ENCODE measurements around the gene PPP5C. TPM values are rescaled to one million over a fixed set of nuclear protein-coding genes. Genes with fewer than 3 reads are reported as not detected.
"Not testable (repeated sequence)": the region's sequence is repeated elsewhere in the genome, so short reads cannot be mapped to it uniquely, and the experiment has no call there.

Gene PPP5C
- total RNA-seq, 1 experiment from 2014 or later = 67.6 TPM

DNA sequence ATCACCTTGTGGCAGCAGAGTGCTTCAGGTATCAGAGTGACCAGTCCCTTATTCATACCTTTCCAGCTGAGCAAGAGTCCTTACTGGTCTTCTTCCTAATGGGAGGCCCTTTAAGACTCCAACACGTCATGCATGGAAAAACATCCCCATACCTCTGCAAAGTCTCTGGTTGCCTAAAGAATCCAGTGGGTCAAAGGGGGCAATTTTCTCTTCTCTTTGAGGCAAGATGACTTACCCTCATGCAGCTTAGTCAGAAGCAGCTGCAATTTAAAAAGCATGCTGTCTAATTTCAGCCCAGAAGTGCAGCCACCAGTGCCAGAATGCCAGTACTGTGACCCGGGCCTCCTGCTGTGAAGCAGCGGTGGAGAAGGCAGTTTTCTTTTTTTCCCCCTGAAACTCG lies 18.7 kb downstream of the PPP5C start:
- no peak for DNase-seq (ENCODE audit: low read depth)

DNA sequence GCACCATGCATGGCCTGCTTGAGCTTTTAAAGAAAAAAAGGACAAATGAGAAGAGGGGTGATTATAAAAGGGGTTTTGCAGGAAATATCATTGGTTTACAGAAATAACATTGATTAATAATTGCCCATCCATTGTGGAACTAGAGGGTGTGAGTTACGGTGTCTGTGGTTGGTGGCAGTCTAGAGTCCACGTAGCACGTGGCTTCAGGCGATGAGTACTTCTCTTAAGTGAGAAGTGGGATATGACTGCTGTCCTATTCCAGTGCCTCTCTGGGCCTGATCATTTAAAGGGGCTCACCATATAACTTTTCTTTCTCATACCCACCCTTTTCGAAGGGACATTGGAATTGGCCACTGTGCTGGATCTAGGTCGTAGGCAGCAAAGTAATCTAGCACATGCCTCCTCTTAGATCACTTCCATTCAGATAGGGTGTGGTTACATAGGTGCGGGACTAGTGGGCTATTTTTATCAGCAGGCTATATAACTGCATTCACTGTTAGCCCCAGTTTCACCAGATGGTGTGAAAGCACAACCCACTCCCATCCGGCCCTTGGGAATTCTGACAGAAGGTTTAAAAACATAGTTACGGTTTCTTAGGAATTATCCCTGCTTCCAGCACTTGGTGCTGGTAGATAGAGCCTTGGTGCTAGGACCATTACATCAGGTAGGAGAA lies 19.9 kb downstream of the PPP5C start:
- DNase-seq (ENCODE audit: low read depth) = no peak

DNA sequence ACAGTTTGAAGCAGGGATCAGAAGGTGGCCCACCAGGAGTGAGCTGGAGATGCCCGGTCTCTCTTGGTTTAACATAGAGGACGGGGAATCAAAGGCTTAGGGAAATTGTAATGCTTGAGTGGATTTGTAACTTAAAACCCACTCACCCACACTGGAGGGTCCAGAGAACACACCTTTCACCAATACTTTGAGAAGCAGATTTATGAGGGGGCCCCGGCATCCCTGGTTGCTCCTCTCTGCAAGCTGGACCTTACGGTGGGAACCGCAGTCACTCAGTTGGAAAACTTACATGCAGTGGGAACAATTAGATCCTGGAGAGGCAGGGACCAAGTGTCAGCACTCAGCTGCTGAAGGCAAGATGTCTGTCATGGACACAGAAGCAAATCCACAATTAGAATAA lies 20.5 kb downstream of the PPP5C start:
- no peak for DNase-seq (ENCODE audit: low read depth)

DNA sequence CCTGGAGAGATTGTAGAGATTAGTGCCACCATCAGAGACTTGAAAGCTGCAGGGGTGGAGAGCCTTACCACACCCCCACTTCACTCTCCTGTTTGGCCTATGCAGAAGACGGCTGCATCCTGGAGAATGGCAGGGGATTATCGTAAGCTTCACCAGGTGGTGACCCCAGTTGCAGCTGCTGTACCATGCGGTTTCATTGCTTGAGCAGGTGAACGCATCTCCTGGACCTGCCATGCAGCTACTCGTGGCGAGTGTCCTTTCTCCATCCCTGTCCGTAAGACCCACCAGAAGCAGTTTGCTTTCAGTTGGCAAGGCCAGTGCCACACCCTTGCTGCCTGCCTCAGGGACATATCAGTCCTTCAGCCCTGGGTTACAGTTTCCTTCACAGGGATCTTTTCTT lies 21.2 kb downstream of the PPP5C start:
- no peak for DNase-seq (ENCODE audit: low read depth)

DNA sequence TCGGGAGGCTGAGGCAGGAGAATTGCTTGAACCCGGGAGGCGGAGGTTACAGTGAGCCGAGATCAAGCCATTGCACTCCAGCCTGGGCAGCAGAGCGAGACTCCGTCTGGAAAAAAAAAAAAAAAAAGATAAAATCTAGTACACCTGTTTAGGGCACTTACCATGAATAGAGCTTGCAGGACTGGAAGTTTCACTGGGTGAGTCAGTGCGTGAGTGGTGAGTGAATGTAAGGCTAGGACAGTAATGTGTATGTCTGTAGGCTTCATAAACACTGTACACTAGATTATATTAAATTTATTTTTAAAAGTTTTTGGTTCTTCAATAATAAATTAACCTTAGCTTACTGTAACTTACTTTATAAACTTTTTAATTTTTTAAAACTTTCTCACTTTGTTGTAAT lies 22.9 kb downstream of the PPP5C start:
- DNase-seq (ENCODE audit: low read depth) = no peak

DNA sequence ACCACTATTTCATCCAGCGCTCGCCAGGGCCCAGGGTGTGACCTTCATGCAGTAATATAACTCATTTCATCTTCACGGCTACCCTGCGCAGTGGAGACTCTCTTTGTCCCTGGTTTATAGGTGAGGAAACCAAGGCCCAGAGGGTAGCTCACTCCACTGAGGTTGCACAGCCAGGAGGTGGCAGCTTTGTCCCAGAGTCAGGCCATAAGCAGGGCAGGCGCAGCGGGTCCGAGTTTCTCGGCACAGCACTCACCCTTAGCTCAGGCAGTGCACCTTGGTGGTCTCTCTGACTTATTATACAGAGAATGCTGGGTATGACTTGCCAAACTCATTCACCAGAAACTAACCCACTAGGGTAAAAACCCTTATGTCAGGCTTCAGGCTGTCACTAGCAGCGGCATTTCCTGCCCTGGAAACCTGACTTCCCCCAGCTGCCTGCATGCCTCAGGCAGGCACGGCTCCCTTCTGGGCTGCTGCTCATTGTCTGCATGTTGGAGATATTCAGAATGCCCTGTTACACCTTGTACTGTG lies 24.5 kb downstream of the PPP5C start:
- DNase-seq (ENCODE audit: low read depth) = no peak

DNA sequence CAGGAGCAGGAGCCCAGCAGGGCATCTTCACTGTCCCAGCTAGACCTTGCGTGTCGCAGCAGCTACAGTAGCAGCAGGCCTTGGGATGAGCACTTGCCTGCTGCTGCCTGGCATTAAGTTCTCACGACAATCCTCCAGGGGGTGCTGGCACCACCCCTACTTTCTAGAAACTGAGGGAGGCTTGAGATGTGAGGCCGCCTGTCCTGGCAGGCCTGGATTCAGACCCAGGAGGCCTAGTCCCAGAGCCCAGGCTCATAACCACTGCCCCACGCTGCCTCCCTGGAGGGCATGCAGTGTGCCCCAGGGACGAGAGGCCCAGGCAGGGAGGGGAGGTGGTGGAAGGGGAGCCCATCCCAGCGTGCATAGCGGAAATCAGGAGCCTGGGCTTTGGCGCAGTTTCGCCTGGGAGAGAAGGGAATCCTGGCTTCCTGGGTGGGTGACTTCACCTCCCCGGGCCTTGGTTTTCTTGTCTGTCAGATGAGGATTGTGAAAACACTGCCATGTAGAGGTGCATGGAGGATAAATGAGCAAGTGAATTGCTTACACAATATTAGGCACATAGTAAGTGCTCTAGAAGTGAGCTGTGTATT lies 26.1 kb downstream of the PPP5C start:
- no peak for DNase-seq (ENCODE audit: low read depth)

DNA sequence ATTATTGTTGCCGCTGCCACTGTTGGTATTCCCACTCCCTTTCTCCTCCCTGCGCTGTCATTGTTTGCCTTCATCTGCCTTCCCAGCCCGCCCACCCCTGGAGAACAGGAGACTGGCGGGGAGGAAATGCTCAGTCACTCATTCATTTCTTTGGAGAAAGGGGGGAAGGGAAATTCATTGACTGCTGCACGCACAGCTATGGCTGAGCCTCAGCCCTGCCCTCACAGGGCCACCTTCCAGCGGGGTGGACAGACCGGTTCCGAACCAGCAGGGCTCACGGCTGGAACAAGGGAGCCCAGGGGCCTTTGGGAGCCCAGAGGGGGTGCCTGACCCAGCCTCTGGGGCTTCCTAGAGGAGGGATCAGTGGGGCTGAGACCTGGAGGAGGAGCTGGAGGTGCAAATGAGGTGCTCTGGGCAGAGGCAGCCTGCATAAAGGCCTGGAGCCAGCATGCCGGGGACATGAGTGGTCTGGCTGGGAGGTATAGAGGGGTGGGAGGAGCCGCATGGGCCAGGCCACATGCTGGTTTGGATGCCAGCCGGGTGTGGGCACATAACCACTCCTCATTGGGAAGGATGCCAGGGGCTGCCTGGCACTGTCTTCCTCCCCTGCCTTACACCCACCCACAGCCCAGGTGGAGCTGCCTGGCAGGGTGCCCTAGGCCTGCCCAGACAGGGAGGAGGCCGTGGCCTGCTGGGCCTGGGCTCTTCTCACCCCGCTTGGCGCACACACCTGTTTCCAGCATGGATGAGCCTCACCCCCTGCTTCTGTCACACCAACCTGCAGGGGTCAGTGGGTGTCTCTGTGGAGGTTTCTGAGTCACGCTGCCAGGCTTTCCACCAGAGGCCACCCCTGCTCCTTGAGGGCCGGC lies 26.8 kb downstream of the PPP5C start:
- DNase-seq (ENCODE audit: low read depth) = peak; percentile 23

DNA sequence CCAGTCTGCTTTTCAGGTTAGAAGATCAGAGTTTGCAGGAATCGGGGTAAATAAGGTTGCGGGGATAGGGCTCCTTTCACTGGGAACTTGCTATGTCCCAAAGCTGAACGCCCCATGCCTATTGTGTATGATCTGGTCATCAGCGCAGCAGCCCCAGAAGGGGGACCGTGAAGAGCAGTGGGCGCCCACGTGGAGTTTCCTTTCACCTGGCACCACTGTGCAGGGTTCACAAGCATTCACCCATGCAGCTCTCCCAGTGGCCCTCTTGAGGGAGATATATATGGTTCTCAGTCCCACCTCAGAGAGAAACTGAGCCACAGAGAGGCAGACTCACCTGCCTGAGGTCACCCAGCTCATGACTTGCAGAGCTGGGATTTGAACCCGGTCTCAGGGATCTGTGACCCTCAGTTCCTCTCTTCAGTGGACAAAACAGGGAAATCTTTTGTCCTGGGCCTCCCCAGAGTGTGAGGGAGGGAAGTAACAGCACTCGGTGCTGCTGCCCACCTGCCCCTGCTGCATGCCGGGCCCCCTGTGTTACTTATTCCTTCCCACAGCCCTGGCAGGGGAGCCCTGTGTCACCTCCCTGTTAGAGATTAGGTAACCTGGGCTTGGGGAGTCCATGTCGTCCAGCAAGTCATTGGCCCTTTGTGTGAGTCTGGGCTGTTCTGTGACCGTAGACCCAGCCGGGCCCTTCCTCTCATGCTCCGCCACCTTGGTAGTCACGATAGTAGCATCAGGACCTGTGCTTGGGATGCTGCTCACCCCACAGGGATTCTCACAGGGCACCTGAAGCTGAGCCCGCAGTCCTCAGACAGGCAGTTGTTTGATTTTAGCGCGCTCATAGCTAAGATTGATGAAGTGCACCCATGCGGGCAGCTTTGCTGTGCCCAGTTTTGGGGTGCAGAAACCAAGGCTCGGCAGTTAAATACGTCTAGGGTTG lies 27.9 kb downstream of the PPP5C start:
- DNase-seq (ENCODE audit: low read depth) = no peak

DNA sequence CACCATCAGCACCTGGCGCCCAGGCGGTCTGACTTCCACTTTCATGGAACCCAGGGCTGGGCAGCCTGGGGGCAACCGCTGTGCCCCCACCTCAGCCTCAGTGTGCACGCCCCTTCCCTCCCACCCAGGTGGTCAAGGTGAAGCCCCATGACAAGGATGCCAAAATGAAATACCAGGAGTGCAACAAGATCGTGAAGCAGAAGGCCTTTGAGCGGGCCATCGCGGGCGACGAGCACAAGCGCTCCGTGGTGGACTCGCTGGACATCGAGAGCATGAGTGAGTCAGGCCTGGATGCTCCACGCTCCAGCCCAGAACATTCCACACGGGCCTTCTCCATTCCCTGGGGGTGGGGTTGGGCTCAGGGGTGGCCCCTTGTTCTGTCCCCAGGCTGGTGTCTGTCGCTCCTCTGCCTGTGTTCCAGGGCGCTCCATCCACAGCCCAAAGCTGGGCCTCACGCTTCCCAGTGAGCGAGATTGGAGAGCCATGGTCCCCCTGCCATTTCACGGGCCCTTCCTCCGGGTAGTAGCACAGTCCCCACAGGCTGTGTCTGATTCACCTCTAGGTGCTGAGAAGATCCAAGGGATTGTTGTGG lies 28.7 kb downstream of the PPP5C start:
- not testable (repeated sequence) for DNase-seq (ENCODE audit: low read depth)

DNA sequence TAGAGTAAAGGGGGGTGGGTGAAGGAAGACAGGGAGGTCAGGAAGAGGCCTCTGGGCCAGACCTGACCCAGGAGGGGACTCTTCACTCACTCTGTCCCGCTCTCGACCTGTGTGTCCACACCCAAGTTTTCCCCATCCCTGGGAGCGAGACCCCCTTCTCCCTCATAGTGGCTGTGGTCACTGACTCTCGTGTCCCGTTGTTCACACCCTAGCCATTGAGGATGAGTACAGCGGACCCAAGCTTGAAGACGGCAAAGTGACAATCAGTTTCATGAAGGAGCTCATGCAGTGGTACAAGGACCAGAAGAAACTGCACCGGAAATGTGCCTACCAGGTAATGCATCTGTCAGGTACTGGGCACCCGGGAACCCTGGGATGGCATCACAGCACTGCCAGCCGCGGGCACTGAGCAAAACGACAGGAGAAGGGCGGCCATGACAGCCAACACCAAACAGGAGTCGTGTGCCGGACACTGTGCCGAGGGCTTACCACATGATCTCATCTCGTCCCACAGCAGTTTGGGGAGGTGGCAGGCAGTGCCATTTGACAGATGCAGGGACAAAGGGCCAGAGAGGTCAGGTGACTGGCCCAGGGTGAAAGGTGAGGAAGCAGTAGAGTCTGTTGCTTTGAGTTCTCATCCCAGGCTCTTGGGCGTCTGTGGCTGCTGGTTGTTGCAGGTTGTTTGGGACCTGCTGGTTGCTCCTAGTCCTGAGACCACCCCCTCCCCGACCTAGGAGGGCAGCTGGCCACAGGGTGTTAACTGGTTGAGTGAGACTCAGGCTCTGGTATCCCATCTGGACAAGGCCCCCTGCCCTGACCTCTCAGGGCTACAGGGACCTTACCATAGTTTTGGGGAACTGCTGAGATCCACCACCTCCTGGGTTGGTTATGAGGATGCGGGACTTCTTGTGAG lies 29.6 kb downstream of the PPP5C start:
- DNase-seq (ENCODE audit: low read depth) = no peak

DNA sequence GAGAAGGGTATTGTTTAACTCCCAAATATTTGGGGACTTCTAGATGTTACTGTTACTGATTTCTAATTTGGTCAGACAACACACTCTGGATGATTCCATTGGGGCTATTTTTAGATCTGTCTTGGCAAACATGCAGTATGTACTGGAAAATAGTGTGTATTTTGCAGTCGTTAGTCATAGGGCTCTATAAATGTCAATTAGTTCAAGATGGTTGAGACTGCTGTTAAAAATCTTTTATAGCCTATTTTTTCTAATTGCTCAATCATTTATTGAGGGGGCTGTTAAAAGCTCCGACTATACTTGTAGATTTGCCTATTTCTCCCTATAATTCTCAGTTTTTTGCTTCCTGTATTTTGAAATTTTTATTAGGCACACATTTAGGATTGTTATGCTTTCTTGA lies 31.4 kb downstream of the PPP5C start:
- DNase-seq (ENCODE audit: low read depth) = peak; percentile 66

DNA sequence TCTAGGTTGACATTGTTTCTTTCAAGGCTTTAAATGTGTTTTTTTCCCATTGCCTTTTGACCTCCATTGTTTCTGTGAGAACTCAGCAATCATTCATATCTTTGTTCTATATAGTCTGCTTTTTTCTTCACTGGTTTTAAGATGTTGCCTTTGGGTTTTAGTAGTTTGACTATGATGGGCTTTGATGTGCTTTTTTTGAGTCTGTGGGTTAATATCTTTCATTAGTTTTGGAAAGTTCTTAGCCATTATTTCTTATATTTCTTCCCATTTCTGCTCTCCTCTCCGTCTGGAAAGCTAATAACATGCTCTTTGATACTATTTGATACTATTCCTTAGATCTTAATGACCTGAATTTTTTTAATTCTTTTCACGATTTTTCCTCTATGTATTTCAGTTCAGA lies 33.8 kb downstream of the PPP5C start:
- DNase-seq (ENCODE audit: low read depth) = no peak

DNA sequence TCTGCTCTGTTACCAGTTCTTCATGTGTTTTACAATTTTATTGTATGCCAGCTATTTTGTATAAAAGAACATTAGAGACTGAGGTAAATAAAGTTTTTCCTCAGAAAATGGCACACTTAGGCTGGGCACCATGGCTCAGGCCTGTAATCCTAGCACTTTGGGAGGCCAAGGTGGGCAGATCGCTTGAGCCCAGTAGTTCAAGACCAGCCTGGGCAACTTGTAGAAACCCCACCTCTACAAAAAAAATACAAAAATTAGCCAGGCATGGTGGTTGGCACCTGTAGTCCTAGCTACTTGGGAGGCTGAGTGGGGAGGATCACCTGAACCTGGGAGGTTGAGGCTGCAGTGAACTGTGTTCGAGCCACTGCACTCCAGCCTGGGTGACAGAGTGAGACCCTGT lies 34.5 kb downstream of the PPP5C start:
- no peak for DNase-seq (ENCODE audit: low read depth)

DNA sequence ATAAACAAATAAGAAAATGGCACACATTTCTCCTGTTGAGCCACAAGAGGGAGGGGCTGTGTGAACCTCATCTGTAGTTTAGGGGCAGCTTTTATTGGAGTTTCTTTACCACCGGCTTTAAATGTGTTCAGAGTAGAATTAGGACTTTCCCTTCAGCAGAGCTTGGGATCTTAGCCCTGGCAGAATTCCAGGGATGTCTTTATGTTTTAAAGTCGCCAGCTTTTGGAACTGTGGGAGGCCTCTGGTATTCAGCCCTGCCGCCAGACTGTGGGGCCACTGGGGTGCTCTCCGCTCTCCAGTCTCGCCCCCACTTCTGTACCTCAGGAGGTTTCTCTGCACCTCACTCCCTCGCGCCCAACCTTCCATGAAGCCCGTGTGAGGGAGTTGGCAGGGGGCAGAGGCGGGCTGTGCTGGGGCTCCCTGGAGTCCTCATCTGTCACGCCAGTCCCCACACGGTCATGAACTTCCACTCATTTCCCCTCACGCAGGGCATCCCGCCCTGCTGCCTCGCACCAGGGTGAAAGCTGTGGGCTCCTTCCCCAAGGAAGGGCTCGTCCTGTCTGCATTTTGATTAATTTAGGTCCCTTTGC lies 35.0 kb downstream of the PPP5C start:
- no peak for DNase-seq (ENCODE audit: low read depth)

DNA sequence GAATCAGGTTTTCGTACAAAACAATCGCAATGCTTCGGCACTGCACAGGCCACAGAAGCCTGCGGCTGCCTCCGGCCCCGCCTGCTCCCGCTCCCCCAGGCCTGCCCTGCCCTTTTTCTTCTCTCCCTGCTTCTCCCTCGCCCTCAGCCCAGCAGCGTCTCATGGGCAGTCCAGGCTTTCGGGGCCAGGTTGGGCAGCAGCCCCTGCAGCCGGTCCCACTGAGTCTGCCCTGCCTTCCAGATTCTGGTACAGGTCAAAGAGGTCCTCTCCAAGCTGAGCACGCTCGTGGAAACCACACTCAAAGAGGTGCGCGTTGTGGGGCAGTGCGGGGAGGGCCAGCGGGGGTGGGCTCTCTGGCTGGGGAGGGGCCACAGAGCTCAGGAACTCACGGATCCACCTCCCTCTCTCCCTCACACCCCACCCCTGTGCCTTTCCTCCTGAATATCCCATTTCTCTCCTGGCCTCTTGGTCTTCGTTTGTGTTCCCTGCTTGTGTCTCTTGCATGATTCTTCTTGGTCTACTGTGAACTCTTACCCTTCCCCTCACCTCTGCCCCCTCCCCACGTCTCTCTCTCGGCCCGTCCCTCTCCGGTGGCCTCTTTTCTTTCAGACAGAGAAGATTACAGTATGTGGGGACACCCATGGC lies 36.4 kb downstream of the PPP5C start:
- no peak for DNase-seq (ENCODE audit: low read depth)

DNA sequence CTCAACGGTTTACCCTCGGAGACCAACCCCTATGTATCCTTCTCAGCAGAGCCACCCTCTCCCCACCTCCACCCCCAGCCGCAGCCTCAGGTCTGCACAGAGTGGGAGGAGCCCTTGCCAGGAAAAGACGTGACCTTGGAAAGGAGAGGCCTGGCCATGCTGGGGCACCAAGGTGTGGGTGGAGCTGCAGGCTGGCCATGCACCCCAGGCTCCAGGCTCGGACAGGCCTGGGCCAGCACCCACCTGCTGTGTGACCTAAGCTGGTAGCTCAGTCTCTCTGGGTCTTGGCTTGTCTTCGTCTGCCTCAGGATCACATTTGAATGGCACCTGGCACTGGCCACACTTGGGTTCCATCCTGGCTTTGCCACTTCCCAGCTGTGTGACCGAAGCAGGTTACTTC lies 37.0 kb downstream of the PPP5C start:
- no peak for DNase-seq (ENCODE audit: low read depth)

DNA sequence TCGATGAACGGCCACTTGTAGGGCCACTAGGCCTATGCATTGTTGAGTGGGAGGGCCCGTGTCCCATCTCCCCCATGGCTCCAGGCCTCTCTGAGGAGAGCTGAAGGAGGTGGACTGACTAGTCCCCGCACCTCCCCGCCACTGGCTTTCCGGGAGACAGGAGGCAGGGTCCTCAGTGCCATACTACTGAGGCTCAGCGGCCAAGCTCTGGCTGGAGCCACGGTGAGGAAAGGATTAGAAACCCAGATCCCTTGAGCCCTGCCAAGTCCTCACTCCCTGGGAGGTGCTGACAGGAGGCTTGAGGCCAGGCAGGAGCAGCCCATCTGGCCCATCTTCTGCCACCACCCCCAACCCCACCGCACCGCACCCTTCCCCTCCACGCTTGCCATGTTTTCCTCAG lies 37.5 kb downstream of the PPP5C start:
- DNase-seq (ENCODE audit: low read depth) = no peak

DNA sequence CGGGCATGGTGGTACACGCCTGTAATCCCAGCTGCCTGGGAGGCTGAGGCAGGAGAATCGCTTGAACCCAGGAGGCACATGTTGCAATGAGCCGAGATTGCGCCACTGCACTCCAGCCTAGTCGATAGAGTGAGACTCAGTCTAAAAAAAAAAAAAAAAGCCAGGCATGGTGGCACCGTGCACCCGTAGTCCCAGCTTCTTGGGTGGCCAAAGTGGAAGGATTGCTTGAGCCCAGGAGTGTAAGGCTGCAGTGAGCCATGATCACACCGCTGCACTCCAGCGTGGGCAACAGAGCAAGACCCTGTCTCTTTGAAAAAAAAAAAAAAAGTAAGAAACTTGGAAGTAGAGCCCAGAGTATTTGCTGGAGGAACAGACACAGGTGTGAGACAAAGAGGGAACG lies 38.7 kb downstream of the PPP5C start:
- no peak for DNase-seq (ENCODE audit: low read depth)

Data from RPMI7951 (cell line).